BLaER1 treated with 17β-estradiol and CSF1 and Interleukin-3, amounts not matched to agents 10 nM and 100 nM (cell line): ENCODE results near the gene TMEM271.
"Not testable (repeated sequence)": the region's sequence is repeated elsewhere in the genome, so short reads cannot be mapped to it uniquely, and the experiment has no call there.

Experiments used
- H3K27ac ChIP-seq, 11 experiments: shearing (Covaris generic); formaldehyde crosslinking; 2 replicates each; pipeline ENCODE4 v1.8.1; 2022
- H3K27me3 ChIP-seq, 11 experiments: shearing (Covaris generic); formaldehyde crosslinking; 2 replicates each; pipeline ENCODE4 v1.8.1; 2022
- H3K36me3 ChIP-seq, 11 experiments: shearing (Covaris generic); formaldehyde crosslinking; 2 replicates each; pipeline ENCODE4 v1.8.1; 2022
- H3K4me1 ChIP-seq, 10 experiments: shearing (Covaris generic); formaldehyde crosslinking; 2 replicates each; pipeline ENCODE4 v1.8.1; 2022
- H3K4me2 ChIP-seq, 11 experiments: shearing (Covaris generic); formaldehyde crosslinking; 2 replicates each; pipeline ENCODE4 v1.8.1; 2022
- H3K4me3 ChIP-seq, 10 experiments: shearing (Covaris generic); formaldehyde crosslinking; 2 replicates each; pipeline ENCODE4 v1.8.1; 2022
- H3K9ac ChIP-seq, 11 experiments: shearing (Covaris generic); formaldehyde crosslinking; 2 replicates each; pipeline ENCODE4 v1.8.1; 2022
- H3K9me3 ChIP-seq, 11 experiments: shearing (Covaris generic); formaldehyde crosslinking; replicated peaks in 1 of 11; 2 replicates each; pipeline ENCODE4 v1.8.1; 2022
- H4K20me1 ChIP-seq, 11 experiments: shearing (Covaris generic); formaldehyde crosslinking; 2 replicates each; pipeline ENCODE4 v1.8.1; 2022
- Cebpa-rat ChIP-seq, 11 experiments: shearing (Covaris generic); IDR thresholded peaks; 2 replicates each; pipeline ENCODE4 v1.8.1; 2022

TMEM271 gene

GRCh38 chr4:601612-602558 lies 25.8 kb upstream of the TMEM271 start:
- no peaks in the 10 kb centered on the region for H3K27me3 ChIP-seq
- no peaks in the 10 kb centered on the region for H4K20me1 ChIP-seq
- H3K27ac ChIP-seq, result no peak overlapping the region
- H3K4me1 ChIP-seq, result peaks cover 4 to 41% (median 28%) of the 10 kb centered on the region in 10 experiments; a peak in 17 of 20 replicates
- no peak overlapping the region for H3K9ac ChIP-seq
- peaks cover 77 to 99% (median 82%) of the 10 kb centered on the region in 11 experiments for H3K9me3 ChIP-seq
- H3K36me3 ChIP-seq, result 0 out of 22 replicates have a peak, but pooled peaks cover 0 to 4% (median 0%) of the 10 kb centered on the region in 11 experiments
- no peak overlapping the region for H3K4me3 ChIP-seq
- TF ChIP-seq Cebpa-rat (IDR thresholded peaks at IDR 0.05), result no peak
- H3K4me2 ChIP-seq, result no peak overlapping the region

- peaks cover 4 to 36% (median 27%) of the 10 kb centered on the region in 10 experiments; a peak in 17 of 20 replicates for H3K4me1 ChIP-seq
- no peak overlapping the region for H3K4me2 ChIP-seq
- H3K4me3 ChIP-seq, result no peak overlapping the region; a peak in 1 of 20 replicates
- no peaks in the 10 kb centered on the region for H4K20me1 ChIP-seq
- H3K27me3 ChIP-seq, result no peaks in the 10 kb centered on the region
- 0 out of 22 replicates have a peak, but pooled peaks cover 0 to 2% (median 0%) of the 10 kb centered on the region in 11 experiments for H3K36me3 ChIP-seq
- TF ChIP-seq Cebpa-rat (IDR thresholded peaks at IDR 0.05), result no peak
- no peak overlapping the region for H3K27ac ChIP-seq
- no peak overlapping the region for H3K9ac ChIP-seq
- H3K9me3 ChIP-seq, result peaks cover 68 to 99% (median 78%) of the 10 kb centered on the region in 11 experiments
Observed at GRCh38 chr4:600850-601515, 24.9 kb upstream of the TMEM271 start.

- no peak overlapping the region for H3K4me2 ChIP-seq
- peaks cover 66 to 99% (median 78%) of the 10 kb centered on the region in 11 experiments for H3K9me3 ChIP-seq
- peaks cover 4 to 28% (median 20%) of the 10 kb centered on the region in 10 experiments; a peak in 17 of 20 replicates for H3K4me1 ChIP-seq
Observed at GRCh38 chr4:600166-600565, 24.1 kb upstream of the TMEM271 start.

GRCh38 chr4:598925-599324 lies 22.8 kb upstream of the TMEM271 start:
- Histone ChIP-seq H3K27ac (no peak overlapping the region), H3K27me3 (no peaks in the 10 kb centered on the region), H3K4me1 (peaks cover 0 to 15% (median 10%) of the 10 kb centered on the region in 10 experiments; a peak in 13 of 20 replicates), H3K9me3 (peaks cover 74 to 99% (median 82%) of the 10 kb centered on the region in 11 experiments), H3K36me3 (no peaks in the 10 kb centered on the region), H4K20me1 (no peaks in the 10 kb centered on the region), H3K9ac (no peak overlapping the region), H3K4me2 (no peak overlapping the region), H3K4me3 (no peak overlapping the region)
- TF ChIP-seq Cebpa-rat (IDR thresholded peaks at IDR 0.05), result no peak

More at GRCh38 chr4:600166-600565, 24.1 kb upstream of the TMEM271 start:
- no peak overlapping the region for H3K4me3 ChIP-seq
- H3K27me3 ChIP-seq, result no peaks in the 10 kb centered on the region
- no peaks in the 10 kb centered on the region for H4K20me1 ChIP-seq
- TF ChIP-seq Cebpa-rat (IDR thresholded peaks at IDR 0.05), result no peak
- H3K36me3 ChIP-seq, result no peaks in the 10 kb centered on the region
- no peak overlapping the region for H3K27ac ChIP-seq
- H3K9ac ChIP-seq, result no peak overlapping the region

- H3K4me1 ChIP-seq, result no peaks in the 10 kb centered on the region
- no peak overlapping the region for H3K9ac ChIP-seq
- H3K9me3 ChIP-seq, result peaks cover 48 to 86% (median 70%) of the 10 kb centered on the region in 11 experiments
- H3K27ac ChIP-seq, result no peak overlapping the region
- H3K4me3 ChIP-seq, result no peak overlapping the region
- no peaks in the 10 kb centered on the region for H3K36me3 ChIP-seq
- H4K20me1 ChIP-seq, result no peaks in the 10 kb centered on the region
- TF ChIP-seq Cebpa-rat (IDR thresholded peaks at IDR 0.05), result no peak
- H3K27me3 ChIP-seq, result no peaks in the 10 kb centered on the region
- no peak overlapping the region for H3K4me2 ChIP-seq
Observed at GRCh38 chr4:592825-593520, 16.9 kb upstream of the TMEM271 start.

GRCh38 chr4:592178-592577 lies 16.1 kb upstream of the TMEM271 start:
- not testable (repeated sequence) for H3K27me3 ChIP-seq, H3K27ac ChIP-seq, H4K20me1 ChIP-seq, H3K4me1 ChIP-seq, H3K4me3 ChIP-seq, H3K36me3 ChIP-seq, H3K9ac ChIP-seq, H3K4me2 ChIP-seq
- peaks cover 54 to 90% (median 76%) of the 10 kb centered on the region in 11 experiments for H3K9me3 ChIP-seq

- H3K9ac ChIP-seq, result no peak overlapping the region
- H4K20me1 ChIP-seq, result no peaks in the 10 kb centered on the region
- no peaks in the 10 kb centered on the region for H3K4me1 ChIP-seq
- no peaks in the 10 kb centered on the region for H3K36me3 ChIP-seq
- H3K9me3 ChIP-seq, result peaks cover 51 to 88% (median 67%) of the 10 kb centered on the region in 11 experiments
- no peaks in the 10 kb centered on the region for H3K27me3 ChIP-seq
- H3K27ac ChIP-seq, result no peak overlapping the region
- no peak for TF ChIP-seq Cebpa-rat (IDR thresholded peaks at IDR 0.05)
- no peak overlapping the region for H3K4me3 ChIP-seq
- no peak overlapping the region for H3K4me2 ChIP-seq
Observed at GRCh38 chr4:590313-590841, 14.3 kb upstream of the TMEM271 start.

- Histone ChIP-seq H3K4me1 (no peaks in the 10 kb centered on the region), H3K9ac (no peak overlapping the region), H3K36me3 (no peaks in the 10 kb centered on the region), H3K4me2 (no peak overlapping the region), H3K27me3 (no peaks in the 10 kb centered on the region), H3K27ac (no peak overlapping the region), H3K4me3 (no peak overlapping the region), H3K9me3 (peaks cover 50 to 88% (median 64%) of the 10 kb centered on the region in 11 experiments), H4K20me1 (no peaks in the 10 kb centered on the region)
- no peak for TF ChIP-seq Cebpa-rat (IDR thresholded peaks at IDR 0.05)
Observed at GRCh38 chr4:589219-589963, 13.3 kb upstream of the TMEM271 start.
